ENCODE results near the gene ERP44. TPM values are rescaled to one million over a fixed set of nuclear protein-coding genes. Genes with fewer than 3 reads are reported as not detected.

ERP44 gene
- polyA plus RNA-seq, 1 donor (not counting 4 experiments of a cell fraction or from before 2014, with no cell fraction given): 17.6 TPM

DNA sequence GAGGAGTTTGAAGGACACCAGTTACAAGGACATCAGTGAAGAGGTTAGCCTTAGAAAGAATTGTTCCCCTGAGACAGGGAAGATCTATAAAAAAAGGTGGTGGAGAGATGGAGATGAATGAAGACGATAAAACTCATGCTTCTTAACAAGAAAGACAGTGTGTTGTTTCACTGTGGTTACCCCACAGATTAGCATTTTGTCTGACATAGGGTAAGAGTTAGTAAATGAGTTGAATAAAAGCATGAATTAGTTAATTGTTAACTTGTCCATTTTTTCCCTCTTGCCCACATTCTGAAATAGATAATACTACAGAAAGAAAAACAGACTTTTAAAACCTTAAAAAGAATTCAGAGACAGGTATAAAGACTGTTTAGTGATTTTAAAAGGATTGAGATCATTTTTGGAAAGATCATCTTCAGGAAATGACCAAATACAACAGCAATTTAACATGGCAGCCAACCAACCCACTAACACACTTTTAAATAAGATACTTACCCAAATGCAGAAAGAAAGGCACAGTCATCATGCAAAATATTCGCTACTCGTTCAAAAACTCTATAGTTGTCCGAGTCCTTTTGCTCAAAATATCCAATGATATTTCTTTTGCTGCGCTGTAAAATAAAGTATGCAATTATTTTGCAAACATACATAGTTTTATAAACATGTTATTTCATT, 78.5 kb downstream of the ERP44 start:
- Histone ChIP-seq H4K20me1 (ENCODE audit: control insufficient read depth, extremely low read depth, insufficient read depth, low read length) (no peaks in the 10 kb centered on the region), H3K4me3 (ENCODE audit: control insufficient read depth in 2 of 3, extremely low read depth in 1 of 3, insufficient read depth in 2 of 3, low read depth in 1 of 3, low read length in 3 of 3) (no peak overlapping the region), H3K4me2 (ENCODE audit: control insufficient read depth, extremely low read depth, insufficient read depth, low read depth, low read length) (no peak overlapping the region), H3K36me3 (ENCODE audit: control insufficient read depth in 2 of 2, extremely low read depth in 1 of 2, insufficient read depth in 2 of 2, low read length in 2 of 2) (peaks cover 8 to 9% of the 10 kb centered on the region in 2 experiments), H3K79me2 (ENCODE audit: control insufficient read depth, insufficient read depth, low read length) (no peaks in the 10 kb centered on the region), H3K27ac (ENCODE audit: control insufficient read depth, insufficient read depth, low read length) (no peak overlapping the region), H3K9me3 (ENCODE audit: control insufficient read depth, low read depth, low read length) (no peaks in the 10 kb centered on the region), H3K9ac (ENCODE audit: control insufficient read depth, extremely low read depth, insufficient read depth, low read length) (no peak overlapping the region), H3K27me3 (ENCODE audit: control insufficient read depth, extremely low read depth, insufficient read depth, low read length) (no peaks in the 10 kb centered on the region), H3K9me1 (ENCODE audit: control insufficient read depth, extremely low read depth, insufficient read depth, low read length) (no peaks in the 10 kb centered on the region), H2AFZ (ENCODE audit: control insufficient read depth, low read length) (no peak overlapping the region), H3K4me1 (ENCODE audit: control insufficient read depth, extremely low read depth, insufficient read depth, low read length) (no peaks in the 10 kb centered on the region)
- no peak for DNase-seq (ENCODE audit: low read depth, low spot score)
- no peak for TF ChIP-seq EZH2 (IDR thresholded peaks at IDR 0.05; ENCODE audit: low read length)
- TF ChIP-seq, protein P1, sequence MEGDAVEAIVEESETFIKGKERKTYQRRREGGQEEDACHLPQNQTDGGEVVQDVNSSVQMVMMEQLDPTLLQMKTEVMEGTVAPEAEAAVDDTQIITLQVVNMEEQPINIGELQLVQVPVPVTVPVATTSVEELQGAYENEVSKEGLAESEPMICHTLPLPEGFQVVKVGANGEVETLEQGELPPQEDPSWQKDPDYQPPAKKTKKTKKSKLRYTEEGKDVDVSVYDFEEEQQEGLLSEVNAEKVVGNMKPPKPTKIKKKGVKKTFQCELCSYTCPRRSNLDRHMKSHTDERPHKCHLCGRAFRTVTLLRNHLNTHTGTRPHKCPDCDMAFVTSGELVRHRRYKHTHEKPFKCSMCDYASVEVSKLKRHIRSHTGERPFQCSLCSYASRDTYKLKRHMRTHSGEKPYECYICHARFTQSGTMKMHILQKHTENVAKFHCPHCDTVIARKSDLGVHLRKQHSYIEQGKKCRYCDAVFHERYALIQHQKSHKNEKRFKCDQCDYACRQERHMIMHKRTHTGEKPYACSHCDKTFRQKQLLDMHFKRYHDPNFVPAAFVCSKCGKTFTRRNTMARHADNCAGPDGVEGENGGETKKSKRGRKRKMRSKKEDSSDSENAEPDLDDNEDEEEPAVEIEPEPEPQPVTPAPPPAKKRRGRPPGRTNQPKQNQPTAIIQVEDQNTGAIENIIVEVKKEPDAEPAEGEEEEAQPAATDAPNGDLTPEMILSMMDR (optimal IDR thresholded peaks at IDR 0.05 in 1 of 3, IDR thresholded peaks at IDR 0.05 in 1 of 3, conservative IDR thresholded peaks at IDR 0.05 in 1 of 3; ENCODE audit: extremely low read depth in 1 of 3, insufficient read depth in 2 of 3, low read length in 3 of 3): no peak
- dilution Hi-C loops (cut with MboI; ENCODE audit: extremely low pct_ligation_motif_present, low sequenced_read_pairs): no loop called here
- peak; percentile 36 for FAIRE-seq

DNA sequence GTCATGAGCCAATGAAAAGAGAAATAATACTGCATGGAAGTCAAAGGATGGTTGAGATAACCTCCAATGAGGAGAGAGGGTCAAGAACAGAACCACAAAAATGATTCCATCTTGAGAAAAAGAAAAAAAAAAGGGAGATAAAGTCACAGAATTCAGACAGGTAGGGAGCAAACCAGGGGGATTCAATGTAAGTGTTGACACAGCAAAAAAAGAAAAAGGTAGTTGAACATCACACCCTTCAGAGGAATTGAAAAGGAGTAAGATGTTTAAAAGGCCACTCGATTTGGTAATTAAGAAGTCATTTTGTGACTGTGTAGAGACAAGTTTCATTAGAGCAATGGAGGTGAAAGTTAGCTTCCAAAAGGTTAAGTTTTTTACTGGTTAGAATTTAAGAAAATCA, 79.3 kb downstream of the ERP44 start:
- Histone ChIP-seq H4K20me1 (ENCODE audit: control insufficient read depth, extremely low read depth, insufficient read depth, low read length) (no peaks in the 10 kb centered on the region), H3K9me1 (ENCODE audit: control insufficient read depth, extremely low read depth, insufficient read depth, low read length) (no peaks in the 10 kb centered on the region), H3K9ac (ENCODE audit: control insufficient read depth, extremely low read depth, insufficient read depth, low read length) (no peak overlapping the region), H3K4me2 (ENCODE audit: control insufficient read depth, extremely low read depth, insufficient read depth, low read depth, low read length) (no peak overlapping the region), H3K27me3 (ENCODE audit: control insufficient read depth, extremely low read depth, insufficient read depth, low read length) (no peaks in the 10 kb centered on the region), H3K36me3 (ENCODE audit: control insufficient read depth in 2 of 2, extremely low read depth in 1 of 2, insufficient read depth in 2 of 2, low read length in 2 of 2) (peaks cover 8 to 9% of the 10 kb centered on the region in 2 experiments), H3K9me3 (ENCODE audit: control insufficient read depth, low read depth, low read length) (no peaks in the 10 kb centered on the region), H3K4me3 (ENCODE audit: control insufficient read depth in 2 of 3, extremely low read depth in 1 of 3, insufficient read depth in 2 of 3, low read depth in 1 of 3, low read length in 3 of 3) (no peak overlapping the region), H3K79me2 (ENCODE audit: control insufficient read depth, insufficient read depth, low read length) (no peaks in the 10 kb centered on the region), H2AFZ (ENCODE audit: control insufficient read depth, low read length) (no peak overlapping the region), H3K4me1 (ENCODE audit: control insufficient read depth, extremely low read depth, insufficient read depth, low read length) (no peaks in the 10 kb centered on the region), H3K27ac (ENCODE audit: control insufficient read depth, insufficient read depth, low read length) (no peak overlapping the region)
- TF ChIP-seq, protein P1 (optimal IDR thresholded peaks at IDR 0.05 in 1 of 3, IDR thresholded peaks at IDR 0.05 in 1 of 3, conservative IDR thresholded peaks at IDR 0.05 in 1 of 3; ENCODE audit: extremely low read depth in 1 of 3, insufficient read depth in 2 of 3, low read length in 3 of 3): no peak
- TF ChIP-seq EZH2 (IDR thresholded peaks at IDR 0.05; ENCODE audit: low read length): no peak
- FAIRE-seq (no peak), DNase-seq (ENCODE audit: low read depth, low spot score) (no peak)
- dilution Hi-C loops (cut with MboI; ENCODE audit: extremely low pct_ligation_motif_present, low sequenced_read_pairs): no loop called here
